NCI-H2029 treated with DMSO at 0.1 percent for 48 hours (cell line): ENCODE measurements around the gene HLA-DMB.
"Not testable (repeated sequence)": the region's sequence is repeated elsewhere in the genome, so short reads cannot be mapped to it uniquely, and the experiment has no call there.

Experiments
- DNase-seq: peaks from one replicate; lab custom pipeline; 2025; lab: John Stamatoyannopoulos, UW

Gene HLA-DMB

DNA sequence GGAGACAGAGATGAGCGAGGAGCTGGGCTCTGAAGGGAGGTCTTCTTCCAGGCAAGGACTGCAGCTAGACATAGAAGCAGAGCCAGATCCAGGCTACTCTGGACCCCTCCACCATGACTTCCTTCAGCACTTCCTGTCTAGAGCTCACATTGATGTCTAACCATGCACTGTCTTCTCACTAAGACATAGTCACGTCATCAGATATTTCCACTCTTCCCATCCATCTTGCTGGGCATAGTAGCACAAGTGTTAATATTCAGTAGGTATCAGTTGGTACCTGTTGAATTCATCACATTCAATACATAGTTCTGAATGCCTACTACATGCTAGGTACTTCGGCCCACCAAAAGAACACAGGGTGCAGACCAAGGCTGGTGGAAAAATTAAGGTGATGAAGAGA lies 9.2 kb upstream of the HLA-DMB start:
- no peak for DNase-seq

DNA sequence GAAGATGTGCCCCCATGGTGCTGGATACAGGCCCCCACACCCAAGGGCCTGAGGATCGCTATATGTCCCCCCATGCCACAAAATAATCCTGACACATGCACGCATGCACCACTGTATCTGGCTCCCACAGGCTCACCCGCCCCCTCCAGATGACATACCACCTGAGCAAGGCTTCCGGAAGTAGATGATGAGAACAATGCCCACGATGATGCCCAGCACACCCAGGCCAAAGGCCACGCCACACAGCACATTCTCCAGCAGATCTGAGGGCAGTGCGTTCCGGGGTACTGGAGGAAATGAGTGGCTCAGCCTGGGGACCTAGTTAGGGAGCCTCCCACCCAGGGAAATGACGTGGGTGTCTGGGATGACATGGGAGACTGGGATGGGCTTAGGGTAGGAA lies 8.3 kb upstream of the HLA-DMB start:
- no peak for DNase-seq

DNA sequence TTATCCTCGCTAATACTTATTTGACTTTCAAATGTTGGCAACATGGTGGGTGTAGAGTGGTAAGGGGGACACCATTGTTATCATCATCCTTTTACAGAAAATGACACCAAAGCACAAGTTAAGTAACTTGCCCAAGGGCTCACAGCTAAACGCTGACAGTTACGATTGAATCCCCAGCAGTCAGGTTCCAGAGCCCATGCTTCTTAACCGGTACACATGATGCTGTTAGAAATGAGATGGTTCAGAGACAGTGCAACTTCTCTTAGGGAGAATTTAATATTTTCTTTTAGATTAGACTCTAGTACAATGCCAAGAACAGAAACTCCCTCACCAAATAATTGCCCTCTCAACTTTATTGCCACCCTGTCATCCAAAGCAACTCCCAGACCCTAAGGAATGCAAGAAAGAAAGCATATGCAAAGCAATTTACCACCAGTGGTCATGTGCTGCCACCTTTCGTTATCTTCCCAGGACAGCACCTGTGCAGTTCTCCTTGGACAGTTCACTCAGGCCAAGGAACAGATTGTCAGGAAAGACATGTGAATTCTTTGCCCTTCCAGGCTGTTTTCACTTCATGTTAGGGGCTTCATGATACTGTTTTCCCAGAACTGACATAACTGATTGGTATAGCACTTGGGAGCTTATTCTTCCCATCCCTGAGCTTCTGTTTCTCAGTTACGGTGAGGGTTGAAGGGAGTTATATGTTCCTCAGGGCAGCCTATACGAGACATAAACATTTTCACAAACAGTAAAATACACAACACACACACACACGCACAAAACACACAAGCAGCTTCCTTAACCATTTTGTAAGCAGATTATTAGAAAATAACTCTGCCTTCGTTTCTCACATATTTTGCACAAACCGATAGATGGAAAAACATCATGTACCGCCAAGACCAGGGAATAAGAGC lies 7.0 kb upstream of the HLA-DMB start:
- DNase-seq = no peak

DNA sequence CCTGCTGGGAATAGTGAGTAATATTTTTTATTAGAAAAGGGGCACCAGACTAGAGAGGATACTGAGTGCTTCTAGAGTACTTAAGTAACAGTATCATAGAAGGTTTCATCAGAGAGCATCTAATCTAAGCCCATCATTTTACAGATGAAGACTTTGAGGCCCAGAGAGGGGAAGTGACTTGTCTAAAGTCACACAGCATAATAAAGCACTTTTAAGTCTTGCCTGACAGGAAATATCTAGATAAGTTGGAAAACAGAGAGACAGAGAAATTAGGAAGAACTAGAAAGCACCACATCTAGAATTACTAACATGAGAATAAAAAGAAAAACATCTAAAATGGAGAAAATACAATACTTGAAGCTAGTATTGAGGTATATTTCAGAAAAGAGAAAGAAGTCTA lies 6.1 kb upstream of the HLA-DMB start:
- DNase-seq = no peak

DNA sequence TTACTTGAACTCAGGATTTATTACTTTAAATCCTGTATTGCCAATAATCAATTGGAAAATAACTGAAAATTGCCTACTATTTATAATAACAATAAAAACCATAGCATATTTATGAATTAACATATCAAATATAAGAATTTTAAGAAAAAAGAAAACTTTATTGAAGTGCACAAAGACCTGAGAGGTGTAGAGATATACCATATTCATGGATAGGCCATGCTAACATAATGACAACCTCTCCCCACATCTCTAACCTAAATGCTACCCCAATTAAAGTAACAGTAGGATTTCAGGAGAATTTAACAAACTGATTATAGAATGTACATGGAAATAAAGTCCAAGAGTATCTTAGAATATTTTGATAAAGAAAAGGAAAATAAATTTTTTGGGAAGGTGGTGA lies 5.1 kb upstream of the HLA-DMB start:
- DNase-seq = no peak

DNA sequence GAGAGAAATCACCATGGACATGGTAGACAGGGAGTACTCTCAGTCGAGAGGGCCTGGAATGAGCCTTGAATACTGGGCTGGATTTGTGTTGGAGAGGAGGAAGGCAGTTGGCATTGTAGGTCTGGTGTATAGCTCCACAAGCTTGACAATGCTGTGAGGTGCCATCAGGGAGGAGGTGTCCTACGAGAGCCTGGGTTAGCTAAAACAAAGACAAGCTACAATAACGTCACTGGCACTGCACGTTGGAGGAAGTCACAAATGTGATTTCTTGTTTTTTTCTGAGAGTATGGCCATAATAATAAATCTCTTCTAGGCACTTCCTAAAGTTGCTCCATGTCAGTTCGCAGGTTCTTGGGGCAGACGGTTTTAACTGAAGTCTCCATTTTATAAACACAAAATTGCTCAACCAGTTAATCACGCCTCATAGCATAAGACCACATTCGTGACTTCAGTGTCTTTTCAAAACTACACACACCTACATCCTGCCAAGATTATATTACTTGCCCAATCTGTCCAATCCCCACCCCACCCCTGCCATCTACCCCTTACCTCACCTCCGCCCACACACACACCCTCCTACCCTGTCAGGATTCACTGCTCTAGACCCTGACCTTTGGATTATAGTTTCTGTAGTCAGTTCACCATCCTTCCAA lies 4.4 kb upstream of the HLA-DMB start:
- no peak for DNase-seq

DNA sequence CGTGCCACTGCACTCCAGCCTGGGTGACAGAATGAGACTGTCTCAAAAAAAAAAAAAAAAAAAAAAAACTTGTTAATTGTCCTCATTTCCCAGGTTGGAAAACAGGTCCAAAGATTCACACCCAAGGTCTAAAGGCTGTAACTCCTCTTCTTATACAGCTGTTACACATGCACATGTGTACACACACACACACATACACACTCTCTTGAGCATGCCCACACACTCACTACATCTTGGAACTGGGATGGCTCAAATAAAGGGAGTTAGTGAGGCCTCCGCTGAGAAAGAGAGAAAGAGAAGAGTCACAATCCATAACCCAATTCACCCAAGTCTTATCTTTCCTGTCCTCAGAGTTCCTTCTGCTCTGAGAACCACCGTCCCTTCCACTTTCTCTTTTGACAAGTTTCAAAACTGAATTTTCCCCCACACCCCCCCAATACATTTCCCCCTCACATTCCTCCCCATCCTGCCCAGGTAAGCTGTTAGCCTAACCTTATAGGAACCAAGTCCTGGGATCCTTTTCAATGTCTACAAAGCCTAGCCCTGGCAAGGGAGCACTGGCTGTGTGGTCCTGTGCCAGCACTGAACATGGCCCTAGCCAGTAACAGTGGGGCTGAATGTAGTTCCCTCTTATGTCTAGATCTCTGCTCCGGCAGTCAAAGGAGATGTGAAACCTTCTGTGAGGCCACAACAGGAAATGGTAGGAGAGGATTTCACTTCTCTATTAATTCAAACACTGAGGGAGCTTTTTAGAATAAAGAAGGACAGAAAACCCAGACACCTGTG lies 3.2 kb upstream of the HLA-DMB start:
- DNase-seq = no peak

DNA sequence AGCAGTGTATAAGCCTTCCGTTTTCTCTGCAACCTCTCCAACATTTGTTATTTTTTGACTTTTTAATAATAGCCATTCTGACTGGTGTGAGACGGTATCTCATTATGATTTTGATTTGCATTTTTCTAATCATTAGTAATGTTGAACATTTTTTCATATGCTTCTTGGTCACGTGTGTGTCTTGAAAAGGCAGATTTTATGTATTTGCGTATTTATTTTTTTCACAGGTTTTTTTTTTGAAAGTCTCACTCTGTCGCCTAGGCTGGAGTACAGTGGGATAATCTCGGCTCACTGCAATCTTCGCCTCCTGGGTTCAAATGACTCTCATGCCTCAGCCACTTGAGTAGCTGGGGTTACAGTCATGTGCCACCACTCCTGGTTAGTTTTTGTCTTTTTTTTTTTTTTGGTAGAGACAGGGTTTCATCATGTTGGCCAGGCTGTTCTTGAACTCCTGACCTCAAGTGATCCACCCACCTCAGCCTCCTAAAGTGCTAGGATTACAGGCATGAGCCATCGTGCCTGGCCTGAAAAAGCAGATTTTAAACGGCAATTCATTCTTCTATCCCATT lies 1.8 kb upstream of the HLA-DMB start:
- DNase-seq = not testable (repeated sequence)

DNA sequence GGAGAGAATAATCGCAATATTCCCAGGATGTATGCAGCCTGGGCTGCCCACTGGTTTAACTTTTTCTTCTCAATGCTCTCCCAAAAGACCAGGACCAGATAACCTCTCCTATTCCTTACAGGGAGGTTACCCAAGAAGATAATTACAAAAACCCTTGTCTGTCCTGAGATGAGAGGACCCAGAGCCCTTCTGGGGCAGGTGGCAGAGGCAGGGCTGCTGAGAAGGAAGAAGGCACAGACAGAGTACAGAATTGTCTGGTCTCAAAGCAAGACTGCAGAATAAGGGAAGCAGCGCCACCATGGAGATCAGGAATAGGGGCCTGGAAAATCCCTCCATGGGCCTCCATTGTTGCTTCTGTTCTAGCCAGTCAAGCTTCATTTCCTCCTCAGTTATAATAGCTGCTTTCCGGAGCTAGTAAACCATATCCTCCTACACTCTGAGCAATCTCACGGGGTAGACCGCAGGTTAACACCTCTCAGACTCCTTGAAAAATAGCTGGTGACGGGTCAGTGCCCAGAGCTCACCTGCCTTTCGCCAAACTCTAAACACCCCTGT lies 463 bp upstream of the HLA-DMB start:
- no peak for DNase-seq

DNA sequence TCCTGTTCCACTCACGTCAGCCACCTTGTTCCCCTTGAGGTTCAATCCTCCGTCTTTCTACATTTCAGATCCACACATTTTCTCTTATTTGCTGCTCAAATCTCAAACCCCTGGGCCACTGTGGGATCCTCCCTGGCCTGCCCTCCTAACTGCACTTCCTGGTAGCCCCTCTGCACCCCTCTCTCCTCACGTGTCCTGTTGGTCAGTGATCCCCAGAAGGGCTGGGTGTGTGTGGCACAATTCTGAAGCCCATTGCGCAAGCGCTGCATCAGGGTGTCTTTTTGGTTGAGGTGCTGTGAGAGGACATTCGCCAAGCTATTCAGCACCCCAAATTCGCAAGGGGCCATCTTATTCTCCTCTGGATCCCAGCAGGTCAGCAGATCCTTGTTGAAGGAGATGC lies 2.3 kb downstream of the HLA-DMB start:
- no peak for DNase-seq

DNA sequence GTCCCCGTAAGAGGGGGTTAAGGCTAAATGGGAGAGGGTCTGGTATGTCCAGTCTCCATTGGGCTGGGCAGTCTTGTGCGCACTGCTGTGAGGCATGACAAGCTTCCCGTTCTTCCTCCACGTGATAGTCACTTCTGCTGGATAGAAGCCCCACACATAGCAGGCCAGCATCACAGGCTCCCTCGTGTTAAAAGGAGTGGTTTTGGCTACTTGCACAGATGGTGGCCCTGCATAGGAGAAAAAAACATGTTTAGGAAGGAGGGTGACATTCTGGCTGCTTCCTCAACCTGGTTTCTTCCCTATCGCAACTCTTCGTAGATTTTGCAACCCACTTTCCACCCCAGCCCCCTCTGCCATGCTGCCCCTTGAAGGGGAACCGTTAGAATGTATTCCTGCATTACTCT lies 3.6 kb downstream of the HLA-DMB start:
- no peak for DNase-seq

DNA sequence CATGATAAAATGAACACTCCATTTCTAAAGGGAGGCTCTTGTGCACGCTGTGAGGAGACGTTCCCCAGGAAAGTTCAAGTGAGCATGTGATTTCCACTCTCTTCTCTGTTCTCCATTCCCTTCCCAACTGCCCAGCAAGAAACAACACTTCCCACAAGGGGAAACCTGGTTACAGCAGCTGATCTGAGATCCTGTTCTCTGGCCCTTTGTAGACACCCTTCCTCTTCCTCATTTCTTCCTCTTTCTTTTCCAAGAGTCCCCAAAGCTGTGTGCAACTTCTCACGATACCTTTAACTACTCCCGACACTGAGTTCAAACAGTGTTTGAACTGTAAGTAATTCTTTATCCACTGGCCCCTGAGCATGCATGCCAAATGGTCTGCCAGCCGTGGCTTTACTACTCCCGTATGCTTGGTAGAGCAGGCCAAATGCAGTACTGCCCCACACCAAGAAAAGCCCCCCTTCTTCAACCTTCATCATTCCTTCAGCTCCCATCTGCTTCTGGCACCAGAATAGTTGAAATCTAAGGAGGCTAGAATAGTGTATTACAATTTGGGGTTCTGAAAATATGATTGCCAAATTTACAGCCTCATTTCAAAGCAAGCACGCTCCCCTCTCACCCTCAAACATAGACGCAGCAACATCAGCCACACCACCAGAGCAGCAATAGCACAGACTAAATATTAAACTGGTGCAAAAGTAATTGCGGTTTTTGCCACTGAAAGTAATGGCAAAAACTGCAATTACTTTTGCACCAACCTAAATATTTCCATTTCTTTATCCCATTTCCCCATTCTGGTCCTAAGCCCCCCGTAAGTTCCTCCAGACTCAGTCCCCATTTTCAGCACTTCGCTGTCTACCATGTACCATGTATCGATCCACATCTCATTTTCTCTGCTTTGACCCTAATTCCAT lies 4.3 kb downstream of the HLA-DMB start:
- DNase-seq = no peak

DNA sequence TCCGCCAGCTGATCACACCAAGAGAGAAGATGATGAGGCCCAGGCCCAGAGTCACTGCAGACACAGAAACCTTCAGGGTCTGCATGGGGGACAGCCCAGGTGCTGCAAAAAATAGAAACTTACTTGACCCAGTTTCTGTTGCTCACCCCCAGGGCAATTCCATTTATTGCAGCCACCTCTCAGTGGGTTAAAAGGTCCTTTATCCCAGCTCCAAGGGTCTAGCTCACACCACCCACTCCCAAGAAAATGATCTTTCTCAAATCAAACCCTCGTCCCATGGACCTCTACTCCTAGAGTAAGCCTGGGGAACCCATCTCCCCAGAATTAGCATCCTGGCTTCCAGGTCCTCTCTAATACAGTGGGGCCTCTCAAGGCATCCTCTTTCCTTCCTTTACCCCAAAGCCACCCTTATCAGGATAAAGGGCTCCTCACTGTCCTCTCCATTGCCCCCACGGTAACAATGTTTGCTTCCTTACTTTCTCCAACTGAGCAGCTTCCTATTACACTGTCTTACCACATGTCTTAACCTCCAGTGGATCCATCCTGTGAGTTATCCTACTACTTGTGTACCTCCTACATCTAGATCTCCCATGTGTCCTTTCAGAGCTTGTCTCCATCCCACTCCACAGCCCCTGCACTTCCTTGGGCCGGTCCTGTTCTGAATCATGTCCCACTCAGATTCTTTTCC lies 5.1 kb downstream of the HLA-DMB start:
- no peak for DNase-seq

DNA sequence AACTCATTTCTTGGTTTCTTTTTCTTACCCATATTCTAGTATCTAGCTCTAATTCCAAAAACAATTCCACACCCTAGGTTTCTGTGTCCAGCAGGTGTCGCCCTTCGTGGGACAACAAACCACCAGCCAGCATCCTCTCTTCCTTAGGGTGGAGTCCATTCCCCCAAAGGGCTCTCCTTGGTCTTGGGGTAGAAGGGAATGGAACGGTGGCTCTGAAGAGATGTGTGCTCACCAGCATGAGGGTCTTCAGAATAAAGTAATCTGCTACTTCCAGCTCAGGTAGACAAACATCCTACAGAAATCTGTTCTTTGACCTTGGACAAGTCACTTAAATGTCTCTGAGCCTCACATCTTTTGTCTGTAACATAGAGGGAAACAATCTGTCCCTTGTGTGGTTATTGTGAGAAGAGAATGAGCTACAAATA lies 7.2 kb downstream of the HLA-DMB start:
- peak; percentile 66 for DNase-seq

DNA sequence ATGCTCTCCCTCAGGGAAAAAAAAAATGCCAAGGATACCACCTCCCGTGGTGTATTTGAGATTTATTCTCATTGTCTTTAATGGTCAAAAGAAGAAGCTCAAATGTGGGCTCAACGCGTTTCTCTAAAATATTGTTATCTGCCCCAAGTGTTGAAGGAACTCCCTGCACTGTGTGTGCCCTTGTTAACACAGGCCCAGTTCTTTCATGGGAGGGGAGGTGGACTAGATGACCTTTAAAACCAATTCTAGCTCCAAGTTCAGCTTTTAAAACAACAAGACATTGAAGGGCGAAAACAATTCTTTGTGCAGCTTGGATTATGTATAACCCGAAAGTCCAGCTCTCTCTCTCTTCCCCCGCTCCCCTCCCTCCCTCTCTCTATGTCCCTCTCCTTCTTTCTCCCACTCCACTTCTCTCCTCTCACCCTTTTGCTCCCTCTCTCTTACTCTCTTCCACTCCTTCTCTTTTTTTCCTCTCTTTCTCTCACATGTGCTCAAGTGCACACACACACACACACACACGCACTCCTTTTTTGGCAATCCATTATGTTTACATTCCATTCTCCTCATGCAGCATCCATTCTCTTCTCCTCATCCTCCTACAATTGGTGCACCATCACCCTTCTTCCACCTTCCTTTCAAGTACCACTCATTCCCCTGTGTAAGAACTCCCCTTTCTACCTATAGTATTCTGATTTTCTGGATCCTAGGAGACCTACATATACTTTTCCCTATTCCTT lies 8.5 kb downstream of the HLA-DMB start:
- no peak for DNase-seq

DNA sequence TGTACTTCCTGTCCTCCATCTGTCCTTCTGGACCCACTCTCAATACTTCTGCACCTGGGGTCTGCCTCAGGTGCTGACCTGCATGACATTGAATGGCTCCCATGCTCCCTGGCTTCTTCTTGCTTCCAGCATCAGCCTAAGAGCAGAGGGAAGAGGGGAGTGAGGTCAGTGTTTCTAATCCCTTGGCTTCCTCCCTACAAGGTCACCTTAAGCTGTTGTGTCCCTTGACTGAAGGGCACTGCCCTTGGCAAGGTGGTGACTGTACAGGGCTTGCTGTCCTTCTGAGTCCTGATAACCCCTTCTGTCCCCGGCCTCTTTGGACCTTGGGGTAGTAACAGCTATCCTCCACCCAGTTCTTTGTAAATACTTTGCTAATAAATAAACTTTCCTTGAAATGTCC lies 9.6 kb downstream of the HLA-DMB start:
- DNase-seq = no peak

DNA sequence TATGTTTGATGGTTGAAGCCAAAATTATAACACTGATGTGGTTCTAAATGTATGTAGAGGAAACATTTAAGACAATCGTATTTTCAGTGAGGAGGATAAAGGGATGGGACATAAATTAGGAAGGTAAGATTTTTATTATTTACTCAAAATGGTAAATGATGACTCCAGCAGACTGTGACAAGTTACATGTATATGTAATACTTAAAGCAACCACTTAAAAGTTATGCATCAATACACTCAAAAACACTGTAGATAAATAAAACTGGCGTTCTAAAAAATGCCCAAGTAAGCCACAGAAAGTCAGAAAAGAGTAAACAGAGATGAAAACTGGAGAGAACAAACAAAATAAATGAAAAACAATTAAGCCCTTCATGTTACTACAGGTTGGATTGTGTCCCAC lies 18.7 kb downstream of the HLA-DMB start:
- no peak for DNase-seq

DNA sequence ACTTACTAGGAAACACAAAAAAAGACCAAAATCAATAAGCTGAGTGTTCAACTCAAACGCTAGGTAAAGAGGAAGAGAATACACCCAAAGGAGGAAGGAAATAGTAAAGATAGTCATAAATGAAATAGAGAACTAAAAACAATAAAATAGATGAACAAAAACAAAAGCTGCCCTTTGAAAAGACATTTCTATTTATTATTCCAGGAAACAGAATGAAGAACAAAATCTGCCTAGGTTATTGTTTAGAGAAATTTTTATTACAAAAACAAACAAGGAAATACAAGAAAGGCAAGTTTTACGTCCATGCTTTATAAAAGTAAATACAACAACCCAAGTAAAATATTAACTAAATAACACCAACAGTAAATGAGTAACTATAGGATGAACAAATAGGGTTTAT lies 20.1 kb downstream of the HLA-DMB start:
- no peak for DNase-seq

DNA sequence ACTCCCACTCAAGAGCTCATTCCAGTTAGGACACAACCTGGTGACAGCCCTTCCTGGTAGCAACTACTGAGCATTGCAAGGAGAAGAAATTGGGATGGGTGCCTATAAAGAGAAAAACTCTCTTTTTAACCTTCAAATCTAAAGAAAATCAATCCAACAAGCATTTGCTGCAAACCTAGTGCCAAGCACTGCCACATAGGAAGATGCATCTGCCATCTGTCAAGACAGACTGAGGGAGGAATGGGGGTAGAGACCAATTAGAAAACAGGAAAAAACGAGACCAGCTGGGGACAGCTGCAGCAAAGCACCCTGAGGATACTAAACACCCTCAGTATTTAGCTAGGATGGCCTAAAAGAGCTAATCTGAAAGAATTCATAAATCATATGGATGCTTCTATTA lies 27.9 kb downstream of the HLA-DMB start:
- no peak for DNase-seq

DNA sequence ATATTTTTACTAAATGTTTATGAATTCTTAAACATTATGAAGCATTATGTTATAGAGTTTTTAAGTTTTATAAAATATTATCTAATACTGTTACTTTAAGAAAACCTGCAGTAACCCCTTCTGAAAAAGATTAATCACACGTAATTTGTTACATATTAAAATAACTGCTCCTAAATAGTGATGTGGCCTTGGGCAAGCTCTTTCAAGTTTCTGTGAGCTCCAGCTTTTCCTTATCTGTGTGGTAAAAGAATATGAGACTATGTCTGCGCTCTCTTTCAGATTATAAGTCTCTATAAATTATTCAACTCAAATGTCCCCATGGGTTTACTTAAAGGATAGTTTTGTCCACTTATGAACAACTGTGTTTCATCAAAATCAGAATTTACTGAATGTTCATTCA lies 31.9 kb downstream of the HLA-DMB start:
- DNase-seq = no peak
